Tibial nerve (tissue), 4 donors: ENCODE measurements around the gene DLGAP1.

ENCODE experiments used
- EP300 ChIP-seq, 2 donors: sonication (generic); formaldehyde crosslinking; IDR thresholded peaks; one replicate each; pipeline ENCODE4 v1.6.1; 2017; ENCODE audit warnings: antibody characterized with exemption in 2 of 2, mild to moderate bottlenecking in 1 of 2
- POLR2A ChIP-seq, 2 donors: fragments of 450-650 bp; IDR thresholded peaks; one replicate each; pipeline ENCODE4 v1.6.1; 2017; ENCODE audit warnings: antibody characterized with exemption in 2 of 2, mild to moderate bottlenecking in 2 of 2, moderate library complexity in 2 of 2
- TF ChIP-seq, protein P1 (sequence below), 5 experiments: fragments of 200-600 bp in 3 of 5; fragments of 450-650 bp in 2 of 5; sonication (generic) in 3 of 5; IDR thresholded peaks; one replicate each; pipeline ENCODE4 v1.5.1; 2016 to 2019; ENCODE audit warnings: antibody characterized with exemption in 5 of 5, mild to moderate bottlenecking in 3 of 5, moderate library complexity in 2 of 5

DNA sequence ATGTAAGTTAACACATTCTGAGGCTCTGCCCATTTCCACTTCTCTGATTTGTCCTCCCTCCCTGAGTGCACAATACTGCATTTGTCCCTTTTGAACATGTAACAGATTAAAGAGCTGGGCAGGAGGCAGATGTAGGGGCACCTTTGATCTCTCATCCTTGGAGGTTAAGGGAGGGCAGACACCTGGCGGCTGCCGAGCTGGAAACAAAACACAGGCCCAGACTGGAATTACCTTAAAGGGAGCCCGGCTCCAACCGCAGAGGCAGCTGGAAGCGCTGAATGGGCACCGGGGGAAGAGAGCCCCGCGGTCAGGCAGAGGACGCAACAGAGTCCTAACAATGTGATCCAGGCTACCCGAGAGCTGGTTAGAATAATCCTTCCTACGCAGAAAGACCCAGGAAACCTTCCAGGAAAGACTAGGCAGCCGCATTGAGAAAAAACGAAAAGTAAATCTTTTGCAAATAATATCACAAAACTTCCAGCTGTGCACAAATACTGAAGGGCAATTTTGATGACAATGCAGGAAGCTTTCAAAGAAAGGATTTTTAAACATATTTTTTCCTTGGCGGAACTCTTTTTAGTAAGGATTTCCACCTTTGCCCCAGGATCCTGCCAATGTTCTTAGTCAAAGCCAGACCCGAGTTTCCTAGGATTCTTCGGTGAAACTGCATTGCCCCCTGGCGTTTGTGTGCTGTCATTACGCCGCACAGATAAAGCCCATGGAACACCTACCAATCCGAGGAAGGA is 789.2 kb downstream of the DLGAP1 start:
- no peak for TF ChIP-seq POLR2A (IDR thresholded peaks at IDR 0.05)
- peak in 1 of 2 donors; percentile 66 for TF ChIP-seq EP300 (IDR thresholded peaks at IDR 0.05)
- TF ChIP-seq, protein P1, sequence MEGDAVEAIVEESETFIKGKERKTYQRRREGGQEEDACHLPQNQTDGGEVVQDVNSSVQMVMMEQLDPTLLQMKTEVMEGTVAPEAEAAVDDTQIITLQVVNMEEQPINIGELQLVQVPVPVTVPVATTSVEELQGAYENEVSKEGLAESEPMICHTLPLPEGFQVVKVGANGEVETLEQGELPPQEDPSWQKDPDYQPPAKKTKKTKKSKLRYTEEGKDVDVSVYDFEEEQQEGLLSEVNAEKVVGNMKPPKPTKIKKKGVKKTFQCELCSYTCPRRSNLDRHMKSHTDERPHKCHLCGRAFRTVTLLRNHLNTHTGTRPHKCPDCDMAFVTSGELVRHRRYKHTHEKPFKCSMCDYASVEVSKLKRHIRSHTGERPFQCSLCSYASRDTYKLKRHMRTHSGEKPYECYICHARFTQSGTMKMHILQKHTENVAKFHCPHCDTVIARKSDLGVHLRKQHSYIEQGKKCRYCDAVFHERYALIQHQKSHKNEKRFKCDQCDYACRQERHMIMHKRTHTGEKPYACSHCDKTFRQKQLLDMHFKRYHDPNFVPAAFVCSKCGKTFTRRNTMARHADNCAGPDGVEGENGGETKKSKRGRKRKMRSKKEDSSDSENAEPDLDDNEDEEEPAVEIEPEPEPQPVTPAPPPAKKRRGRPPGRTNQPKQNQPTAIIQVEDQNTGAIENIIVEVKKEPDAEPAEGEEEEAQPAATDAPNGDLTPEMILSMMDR (IDR thresholded peaks at IDR 0.05) = peak; percentile 86 to 96 (median 94)
